NK-92 treated with Interleukin-12 subunit alpha and Interleukin-12 subunit beta, amount 100 ng/mL, for 24 hours (cell line): ENCODE measurements around the gene ABLIM1.

Experiments used
- DNase-seq: peaks from one replicate; lab custom pipeline; 2025; lab: John Stamatoyannopoulos, UW

Gene ABLIM1

DNA sequence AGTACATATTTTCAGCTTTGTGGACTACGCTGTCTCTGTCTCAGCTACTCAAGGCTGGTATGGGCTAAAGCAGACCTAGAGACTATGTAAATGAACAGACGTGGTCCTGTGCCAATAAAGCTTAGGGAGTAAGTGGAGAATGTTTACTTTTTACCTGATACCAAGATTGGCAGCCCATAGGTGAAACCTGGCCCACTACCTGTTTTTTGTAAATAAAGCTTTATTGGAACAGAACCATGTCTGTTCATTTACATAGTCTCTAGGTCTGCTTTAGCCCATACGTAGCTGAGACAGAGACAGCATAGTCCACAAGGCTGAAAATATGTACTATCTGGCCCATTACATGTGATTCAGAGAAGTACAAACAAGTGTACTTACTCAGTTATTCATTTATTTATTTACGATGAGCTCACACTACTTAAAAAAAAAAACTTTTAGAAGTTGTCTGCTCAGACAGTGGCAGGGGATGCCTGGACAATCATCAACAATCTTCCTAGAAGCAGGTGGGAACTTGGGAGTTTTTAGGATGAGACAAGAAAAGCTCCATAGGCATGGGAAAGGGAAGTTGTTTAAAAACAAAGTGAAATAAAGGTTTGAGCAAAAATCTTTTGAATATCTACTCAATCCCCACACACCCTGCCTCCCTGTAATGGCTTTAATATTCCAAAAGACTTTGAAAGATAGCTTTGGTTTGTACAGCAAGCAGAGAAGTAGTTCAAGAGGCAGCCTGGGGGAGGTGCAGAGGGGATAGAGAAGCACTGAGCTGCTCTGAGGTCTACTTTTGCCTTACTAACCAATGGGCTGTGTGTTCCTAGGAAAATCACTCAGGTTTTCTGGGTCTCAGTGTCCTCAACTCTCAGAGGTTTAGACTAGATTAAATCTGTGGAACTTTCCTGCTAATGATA, 139.4 kb downstream of the ABLIM1 start:
- no peak for DNase-seq

DNA sequence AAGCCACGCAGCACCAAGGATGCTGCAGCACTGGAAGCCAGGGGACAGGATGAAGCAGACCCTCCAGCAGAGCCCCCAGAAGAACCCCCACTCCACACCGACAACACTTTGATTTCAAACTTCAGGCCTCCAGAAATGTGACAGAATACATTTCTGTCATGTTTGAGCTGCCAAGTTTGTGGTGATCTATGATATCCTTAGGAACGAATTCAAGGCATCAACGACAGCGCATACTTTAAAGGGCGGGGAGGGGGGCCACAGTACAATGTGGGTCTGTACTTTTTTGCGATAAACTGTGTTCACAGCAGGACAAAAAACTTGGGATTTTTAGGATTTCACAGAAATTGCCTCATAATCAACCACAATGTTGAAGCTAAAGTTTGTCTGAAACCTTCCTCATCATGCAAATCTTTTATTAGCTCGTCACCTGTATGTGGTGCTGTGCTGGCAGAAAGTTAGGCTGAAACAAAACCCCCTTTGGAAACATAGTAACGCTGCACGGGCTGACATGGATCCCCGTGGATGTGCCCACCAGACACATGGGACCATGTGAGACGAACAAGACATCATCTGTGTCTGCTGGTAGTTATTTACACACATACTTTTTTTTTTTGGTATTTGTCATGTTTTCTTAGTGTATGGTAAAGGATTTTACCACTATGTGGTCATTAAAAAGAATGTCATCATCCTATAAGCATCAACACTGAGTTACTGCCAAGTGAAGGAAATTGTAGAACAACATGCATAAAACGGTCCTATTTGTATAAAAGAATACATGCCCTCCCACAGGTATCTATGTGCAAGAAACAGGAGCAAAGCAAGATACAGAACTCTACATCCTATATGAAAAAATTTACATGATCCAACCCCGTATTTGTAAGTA, 140.5 kb downstream of the ABLIM1 start:
- DNase-seq: no peak

DNA sequence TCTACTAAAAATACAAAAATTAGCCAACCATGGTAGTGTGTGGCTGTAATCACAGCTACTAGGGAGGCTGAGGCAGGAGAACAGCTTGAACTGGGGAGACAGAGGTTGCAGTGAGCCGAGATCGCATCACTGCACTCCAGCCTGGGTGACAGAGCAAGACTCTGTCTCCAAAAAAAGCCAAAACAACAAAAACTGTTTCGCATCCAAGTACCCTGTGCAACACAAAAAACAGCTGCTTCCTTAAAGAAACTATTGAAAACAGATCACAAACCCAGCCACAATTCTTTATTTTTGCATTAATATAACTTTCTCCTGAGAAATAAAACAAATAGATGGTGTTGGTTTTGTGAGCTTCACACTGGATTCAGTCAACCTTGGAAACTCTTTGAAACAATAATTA, 141.7 kb downstream of the ABLIM1 start:
- DNase-seq: no peak

DNA sequence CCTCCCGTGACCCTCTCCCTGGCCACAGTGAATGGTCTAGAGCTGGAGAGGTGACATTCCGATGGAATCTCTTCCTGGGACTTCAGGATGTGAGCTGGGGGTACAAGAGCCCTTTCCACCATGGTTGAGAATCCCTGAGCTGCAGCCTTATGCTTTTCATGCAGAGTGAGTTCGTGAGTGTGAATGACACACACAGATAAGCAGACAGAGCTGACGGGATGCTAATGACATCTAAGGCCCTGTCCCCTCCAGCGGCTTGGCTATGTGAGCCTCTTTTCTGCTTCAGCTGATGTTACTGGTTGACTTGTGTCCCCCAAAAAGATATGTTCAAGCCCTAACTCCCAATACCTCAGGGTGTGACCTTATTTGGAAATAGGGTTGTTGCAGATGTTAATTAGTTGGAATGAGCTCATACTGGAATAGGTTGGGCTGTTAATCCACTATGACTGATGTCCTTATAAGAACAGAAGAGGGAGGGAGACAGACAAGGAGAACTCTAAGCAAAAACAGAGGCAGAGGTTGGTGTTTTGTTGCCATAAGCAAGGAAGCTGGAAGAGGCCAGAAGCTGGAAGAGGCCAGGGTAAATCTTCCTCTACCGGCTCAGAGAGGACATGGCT, 142.7 kb downstream of the ABLIM1 start:
- DNase-seq: no peak

DNA sequence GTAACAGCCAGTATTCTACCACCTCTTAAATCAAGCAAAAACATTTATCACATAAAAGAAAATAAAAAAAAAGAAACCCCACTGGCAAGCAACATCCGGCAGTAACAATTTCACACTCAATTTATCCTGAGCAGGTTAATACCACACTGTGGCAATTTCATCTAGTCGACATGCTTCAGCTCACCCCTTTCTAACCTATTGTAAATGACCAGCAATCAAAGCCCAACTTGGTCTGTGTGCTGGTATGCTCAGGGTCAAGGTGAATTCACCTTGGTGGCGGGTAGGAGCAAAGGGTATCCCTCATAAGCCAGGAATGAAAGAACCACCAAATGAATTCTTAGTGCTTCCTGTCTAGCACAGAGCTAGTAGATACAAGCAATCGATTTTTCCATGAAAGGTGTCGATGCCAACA, 144.7 kb downstream of the ABLIM1 start:
- no peak for DNase-seq

DNA sequence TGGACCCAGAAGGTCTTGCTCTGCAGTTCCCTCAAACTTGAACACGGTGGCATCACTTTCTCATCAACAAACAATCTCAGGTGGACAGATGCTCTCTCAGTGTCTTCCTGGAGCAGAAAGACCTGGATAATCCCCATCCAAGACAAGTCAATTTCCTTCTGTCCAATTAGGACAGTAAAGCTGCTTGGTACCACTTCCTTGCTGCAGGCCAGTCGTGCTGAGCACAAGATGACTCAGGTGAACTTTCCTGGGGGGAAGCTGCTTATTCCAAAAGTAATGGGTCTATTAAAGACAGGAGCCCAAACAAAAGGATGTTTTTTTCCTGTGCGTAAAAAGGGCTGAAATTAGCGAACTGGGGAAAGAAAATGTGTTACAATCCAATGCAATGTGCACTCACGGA, 146.2 kb downstream of the ABLIM1 start:
- DNase-seq: no peak

DNA sequence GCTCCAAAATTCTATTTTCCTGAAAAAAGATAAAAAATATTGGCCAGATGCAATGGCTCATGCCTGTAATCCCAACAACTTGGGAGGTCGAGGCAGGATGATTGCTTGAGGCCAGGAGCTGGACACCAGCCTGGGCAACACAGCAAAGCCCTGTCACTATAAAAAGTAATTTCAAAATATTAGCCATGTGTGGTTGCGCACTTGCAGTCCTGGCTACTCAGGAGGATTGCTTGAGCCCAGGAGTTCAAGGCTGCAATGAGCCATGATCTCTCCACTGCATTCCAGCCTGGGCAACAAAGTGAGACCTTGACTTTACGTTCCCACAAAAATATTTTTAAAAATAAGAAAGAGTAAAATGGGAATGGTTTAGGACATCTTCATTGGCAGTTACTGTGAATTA, 149.7 kb downstream of the ABLIM1 start:
- DNase-seq: no peak

DNA sequence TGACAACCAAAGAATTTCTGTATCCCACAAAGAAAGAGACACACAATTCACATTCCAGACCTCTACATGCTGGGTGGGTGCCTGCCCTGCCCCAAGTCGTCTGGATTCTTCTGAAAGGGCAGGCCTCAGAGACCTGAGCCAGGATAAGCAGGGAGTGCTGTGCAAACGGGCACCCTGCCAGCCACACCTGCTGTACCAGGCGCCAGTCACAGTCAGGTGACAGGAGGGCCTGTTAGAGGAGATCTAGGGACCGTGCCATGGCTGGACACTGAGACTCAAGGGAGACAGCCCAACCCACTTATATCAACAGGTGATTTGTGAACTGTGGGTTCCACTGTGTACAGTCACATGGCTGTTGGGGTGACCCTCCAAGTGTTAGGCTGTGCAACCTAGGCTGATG, 150.6 kb downstream of the ABLIM1 start:
- no peak for DNase-seq

DNA sequence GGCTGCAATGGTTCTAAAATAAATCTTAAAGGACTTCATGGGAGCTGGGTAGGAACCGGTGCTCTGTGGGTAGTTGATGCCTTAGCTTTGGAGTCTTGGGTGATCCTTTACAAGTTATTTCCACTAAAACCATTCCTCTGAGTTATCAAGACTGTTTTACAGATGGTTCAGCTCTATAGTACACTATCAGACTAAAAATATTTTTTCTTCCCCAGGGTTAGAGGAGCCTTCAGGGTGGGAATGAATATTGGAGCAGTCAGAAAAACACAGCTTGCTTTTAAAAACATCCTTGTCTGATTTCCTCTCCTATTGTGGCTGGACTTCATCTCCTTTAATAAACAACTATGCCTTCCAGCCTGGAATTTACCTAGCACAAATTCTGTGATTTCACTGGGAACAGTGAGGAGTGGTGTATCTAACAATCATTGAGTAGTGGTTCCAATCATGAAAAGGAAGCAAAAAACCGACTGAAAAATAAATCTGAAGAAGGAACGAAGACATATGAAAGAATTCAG, 151.1 kb downstream of the ABLIM1 start:
- no peak for DNase-seq

DNA sequence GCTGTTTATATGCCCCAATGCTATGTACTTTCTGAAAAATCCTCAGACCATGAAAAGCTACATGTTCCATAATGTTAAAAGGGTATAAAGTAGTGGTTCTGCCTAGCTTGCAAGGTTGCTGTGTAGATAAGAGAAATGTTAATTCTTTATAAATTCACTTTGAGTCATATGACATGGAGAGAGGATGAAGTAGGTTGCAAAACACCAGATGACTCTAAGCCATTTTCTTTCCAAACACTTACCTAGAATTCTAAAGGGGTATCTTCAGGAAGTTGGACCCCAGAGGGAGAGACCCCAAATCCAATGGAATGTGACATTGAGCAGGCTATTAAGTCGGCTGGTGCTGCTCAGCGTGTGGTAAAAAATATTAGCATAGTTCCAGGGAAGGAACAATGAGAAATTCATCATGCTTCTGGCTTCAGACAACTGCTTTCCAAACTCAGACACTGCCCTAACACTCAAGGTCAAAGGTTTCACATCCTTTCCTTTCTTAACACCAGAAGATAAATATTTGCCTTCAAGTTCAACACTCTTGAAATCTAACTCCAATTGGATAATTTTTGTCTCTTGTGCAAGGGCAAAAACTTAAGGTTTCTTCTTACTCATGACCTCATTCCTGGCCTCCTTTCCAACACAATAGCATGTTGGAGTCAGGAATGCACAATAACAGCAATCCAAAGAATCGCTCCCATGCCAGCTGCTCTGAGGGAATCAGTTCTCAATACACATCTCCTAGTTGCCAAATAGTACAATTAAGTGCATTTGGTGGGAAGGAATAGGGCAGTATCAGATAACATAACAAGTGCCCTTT, 153.1 kb downstream of the ABLIM1 start:
- no peak for DNase-seq

DNA sequence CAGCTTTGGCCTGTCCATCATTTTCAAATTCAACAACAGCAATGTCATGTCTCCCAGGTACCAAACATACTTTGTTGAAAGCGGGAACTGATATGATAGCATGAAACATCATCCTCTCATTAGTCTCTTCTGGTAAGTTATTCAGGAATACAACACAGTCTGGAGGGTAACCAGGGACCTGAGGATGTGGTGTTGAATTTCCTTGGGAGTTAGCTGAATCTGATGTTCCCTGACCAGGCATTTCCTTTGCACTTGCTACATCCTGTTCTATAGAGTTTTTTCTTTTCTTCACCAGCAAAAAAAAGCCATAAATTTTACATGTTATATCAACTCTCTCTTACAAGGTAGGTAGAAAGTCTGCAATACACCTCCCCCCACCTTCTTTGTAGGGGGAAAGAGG, 156.0 kb downstream of the ABLIM1 start:
- DNase-seq: no peak

DNA sequence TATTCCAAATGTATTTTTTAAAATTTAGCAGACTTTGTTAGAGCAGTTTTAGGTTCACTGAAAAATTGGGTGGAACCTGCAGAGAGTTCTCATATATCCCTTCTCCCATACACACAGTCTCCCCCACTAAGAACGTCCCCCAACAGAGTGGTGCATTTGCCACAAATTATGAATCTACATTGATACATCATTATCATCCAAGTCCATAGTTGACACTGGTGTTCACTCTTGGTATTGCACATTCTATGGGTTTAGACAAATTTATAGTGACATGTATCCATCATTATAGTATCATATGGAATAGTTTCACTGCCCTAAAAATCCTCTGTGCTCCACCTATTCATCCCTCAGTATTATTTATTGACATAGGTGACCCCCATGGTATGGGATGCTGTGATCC, 156.4 kb downstream of the ABLIM1 start:
- DNase-seq: no peak

DNA sequence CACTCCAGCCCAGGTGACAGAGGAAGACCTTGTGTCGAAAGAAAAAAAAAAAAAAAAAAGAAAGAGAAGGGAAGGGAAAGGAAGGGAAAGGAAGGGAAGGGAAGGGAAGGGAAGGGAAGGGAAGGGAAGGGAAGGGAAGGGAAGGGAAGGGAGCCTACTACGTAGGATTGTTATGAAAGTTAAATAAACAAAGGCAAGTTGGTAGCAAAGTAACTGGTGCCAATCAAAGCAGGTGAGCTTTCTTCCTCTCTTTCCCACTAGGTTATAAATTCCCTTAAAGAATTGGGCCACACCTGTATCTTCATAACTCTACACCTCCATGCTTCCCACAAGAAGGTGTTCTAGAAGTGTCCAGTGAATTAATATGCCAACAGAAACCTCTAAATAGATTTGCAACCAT, 157.4 kb downstream of the ABLIM1 start:
- DNase-seq: no peak

DNA sequence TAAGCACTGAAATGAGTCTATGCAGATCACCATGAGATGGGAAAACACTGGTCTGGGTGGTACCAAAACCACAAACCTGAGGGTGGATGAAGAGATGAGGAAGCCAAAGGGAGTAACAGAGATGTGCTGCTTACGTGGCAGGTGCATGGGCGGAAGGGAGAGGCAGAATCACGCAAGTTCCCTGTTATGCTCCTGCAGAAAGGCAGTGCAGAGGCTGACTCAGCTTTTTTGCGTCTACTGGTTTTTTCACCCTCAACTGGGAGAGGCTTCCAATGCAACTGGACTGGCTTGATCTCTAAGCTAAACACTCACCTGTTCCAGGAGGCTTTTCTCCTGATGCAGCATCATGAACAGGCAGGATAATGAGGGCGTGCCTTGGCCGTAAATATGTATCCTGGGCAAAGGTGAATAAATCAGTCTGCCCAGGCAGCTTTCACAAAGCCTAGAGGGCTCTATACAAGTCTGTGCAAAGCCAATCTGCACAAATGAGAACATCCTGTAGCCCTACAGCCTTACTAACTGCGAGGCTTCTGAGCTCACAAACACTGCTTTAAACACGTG, 158.4 kb downstream of the ABLIM1 start:
- DNase-seq: no peak

DNA sequence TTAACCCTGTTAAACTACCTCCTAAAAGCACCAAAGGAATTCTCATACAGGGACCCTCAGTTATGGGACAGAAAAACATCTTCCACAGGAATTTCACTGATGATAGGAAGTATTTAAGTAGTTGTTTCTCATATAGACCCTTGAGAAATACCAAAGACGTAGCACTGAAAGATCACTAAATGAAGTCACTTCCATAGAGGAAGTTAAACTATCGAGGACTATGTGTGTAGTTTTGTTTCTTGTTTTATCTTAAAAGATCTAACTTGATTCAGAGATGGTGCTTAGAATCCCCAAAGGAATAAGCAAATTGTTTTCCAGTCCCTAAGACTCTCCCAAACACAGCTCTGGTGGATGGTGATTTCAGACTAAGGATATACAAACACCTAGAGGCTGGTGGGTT, 159.0 kb downstream of the ABLIM1 start:
- no peak for DNase-seq

DNA sequence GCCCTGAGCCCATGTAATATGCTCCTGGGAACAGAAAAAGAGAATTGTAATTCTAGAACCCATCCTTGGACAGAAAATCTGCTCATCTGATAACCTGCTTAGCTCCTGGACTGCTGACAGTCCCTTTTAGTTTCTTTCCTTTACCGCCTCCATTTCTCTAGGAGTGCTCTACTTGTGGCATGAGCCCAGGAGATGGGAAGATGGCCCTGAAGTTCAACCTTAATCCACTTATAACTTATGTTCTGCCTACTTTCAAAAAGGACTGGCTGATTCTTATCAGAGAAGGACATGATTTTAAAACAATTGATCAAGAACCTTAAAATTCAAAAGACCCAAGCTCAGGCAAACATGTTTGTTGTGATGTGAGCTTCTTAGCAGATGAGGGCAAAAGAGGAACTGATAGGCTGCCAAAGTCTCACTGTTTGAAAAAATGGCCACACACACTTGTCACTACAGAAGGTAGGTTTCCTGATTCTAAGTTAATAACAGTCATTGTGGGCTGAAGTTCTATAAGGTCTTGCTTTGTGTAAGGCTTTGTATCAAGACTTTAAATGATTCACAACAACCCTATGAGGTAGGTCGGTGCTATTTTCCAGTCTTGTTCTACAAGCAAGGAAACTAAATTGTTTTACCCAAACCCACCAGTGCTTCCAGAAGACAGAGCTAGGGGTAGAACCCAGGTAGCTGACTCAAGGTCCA, 159.5 kb downstream of the ABLIM1 start:
- DNase-seq: no peak

DNA sequence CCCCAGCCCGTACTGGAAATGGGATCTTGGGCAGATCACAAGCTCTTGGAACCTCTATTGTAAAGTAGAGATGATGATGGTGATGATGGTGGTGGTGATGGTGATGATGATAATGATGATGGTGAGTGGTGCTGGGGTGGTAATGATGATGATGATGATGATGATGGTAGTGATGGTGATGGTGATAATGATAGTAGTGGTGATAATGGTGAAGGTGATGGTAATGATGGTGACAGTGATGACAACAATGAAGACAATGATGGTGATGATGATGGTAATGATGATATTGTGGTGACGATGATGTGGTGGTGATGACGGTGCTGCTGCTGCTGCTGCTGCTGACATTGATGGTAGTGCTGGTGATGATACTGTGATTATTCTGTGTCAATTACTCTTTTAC, 162.8 kb downstream of the ABLIM1 start:
- DNase-seq: no peak

DNA sequence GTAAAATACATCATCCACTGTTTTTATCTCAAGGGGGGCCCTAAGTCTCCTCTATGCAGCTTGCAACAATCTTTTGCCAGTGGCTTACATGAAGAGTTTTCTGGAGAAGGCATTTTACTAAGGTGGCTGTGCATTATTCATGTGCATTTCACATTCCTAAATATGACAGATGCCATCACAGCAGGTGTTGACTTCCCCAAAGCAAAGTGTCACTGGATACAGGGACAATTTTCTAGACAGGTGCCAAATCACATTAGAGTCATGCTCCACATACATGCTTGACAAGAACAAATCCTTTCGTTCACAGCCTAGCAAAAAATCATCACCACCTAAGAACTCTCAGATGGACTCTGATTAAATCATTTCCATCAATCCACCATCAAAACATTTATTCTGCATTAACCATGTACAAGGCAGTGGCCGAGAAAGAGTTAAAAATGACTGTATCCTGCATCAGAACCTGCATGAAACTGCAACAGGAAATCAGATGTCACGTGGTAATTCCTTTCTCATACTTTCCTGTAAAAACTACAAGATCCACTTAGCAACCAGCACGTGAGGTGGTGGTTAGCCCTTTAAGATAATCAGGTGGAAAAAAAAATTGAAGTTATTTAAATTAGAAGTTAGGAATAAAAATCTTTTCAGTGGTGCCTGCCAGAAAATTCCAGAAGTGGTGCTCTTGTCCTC, 165.6 kb downstream of the ABLIM1 start:
- DNase-seq: no peak

DNA sequence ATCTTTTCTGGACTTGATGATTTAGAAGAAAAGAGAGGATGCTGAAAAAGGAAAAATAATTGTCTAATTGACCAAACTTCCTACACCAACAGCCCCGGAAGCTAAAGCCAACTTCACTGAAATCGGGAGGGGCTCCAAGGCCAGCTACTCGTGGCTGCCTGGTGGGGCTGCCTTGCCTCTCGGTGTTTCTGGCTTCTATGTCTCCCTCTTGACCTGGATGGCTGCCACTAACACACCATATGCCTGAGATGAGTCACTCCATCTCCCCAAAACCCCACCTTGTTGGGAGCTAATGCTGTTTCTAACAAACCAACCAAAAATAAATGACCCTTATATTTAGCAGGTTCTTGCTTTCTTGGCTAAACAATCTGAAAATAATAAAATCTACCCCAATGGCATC, 166.1 kb downstream of the ABLIM1 start:
- no peak for DNase-seq

DNA sequence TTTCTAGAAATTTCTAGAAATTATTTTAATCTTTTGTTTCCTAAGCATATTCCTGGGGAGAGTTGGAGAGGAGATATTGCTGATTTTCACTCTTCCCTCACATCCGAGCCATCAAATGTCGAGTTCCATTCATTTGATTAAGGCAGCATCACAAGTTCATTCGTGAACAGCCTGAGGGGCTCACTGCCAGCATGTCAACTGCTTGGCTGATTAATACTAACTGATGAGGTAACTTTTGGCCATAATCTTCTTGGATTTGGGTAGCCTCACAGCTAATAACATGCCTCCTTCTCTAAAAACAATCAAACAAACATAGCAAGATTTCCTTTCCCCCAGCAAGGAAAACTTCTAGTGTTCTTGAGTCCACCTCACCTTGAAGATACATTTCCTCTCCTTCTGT, 166.7 kb downstream of the ABLIM1 start:
- no peak for DNase-seq
